HG03039 (cell line): ENCODE measurements around the gene CCDC7.
"Not testable (repeated sequence)": the region's sequence is repeated elsewhere in the genome, so short reads cannot be mapped to it uniquely, and the experiment has no call there.

Experiments
- ATAC-seq: cut with Tn5 transposase; IDR thresholded peaks from one replicate; pipeline ENCODE4 v1.9.1; 2021; ENCODE audit warnings: mild to moderate bottlenecking, moderate library complexity; ENCODE audit not compliant: unreplicated experiment

Gene CCDC7

DNA sequence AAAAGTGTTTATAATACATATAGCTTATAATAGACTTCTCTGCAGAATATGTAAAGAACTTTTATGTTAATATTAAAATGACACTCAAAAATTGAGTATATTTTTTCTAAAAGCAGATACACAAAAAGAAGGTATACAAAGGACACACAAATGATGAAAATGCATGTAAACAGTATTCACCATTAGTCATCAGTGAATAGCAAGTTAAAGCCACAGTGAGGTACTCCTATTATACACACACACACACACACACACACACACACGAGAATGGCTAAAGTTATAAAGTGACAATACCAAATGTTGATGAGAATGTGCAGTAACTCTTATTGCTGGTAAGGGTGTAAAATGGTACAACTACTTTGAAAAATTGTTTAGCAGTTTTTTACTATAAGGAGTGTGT, 419.2 kb downstream of the CCDC7 start:
- no peak for ATAC-seq

DNA sequence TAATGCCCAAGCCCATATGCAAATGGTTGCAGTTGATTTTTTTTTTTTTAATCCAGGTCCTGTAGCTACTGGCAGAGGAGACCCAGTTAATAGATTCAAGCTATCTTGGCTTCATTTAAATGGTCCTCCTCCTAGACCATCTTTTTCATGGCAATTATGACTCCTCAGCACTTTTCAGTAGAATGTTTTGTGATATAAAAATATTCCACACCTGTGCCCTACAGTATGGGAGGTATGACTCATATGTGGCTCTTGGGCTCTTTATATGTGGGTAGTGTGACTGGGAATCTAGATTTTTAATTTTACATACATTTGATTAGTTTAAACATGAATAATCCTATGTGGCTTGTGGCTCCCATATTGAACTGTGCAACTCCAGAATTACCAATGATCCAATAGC, 432.0 kb downstream of the CCDC7 start:
- no peak for ATAC-seq

DNA sequence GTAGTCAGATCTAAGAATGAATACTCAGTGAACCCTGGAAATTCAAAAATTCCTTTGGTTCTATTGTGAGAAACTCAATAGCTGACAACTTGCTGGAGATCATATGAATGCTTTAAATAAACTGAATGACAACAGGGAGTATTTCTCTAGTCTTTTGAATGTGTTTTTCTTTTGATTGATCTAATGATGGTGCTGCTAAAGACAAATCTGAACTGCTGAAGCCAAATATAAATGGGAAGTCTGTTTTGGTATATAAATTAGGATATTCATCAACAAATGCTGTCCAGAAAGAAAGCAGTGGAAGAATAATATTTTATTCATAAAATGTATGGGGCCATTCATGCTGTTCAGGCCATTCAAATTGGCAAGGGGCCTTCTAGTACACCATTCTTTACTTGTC, 432.7 kb downstream of the CCDC7 start:
- ATAC-seq: no peak

DNA sequence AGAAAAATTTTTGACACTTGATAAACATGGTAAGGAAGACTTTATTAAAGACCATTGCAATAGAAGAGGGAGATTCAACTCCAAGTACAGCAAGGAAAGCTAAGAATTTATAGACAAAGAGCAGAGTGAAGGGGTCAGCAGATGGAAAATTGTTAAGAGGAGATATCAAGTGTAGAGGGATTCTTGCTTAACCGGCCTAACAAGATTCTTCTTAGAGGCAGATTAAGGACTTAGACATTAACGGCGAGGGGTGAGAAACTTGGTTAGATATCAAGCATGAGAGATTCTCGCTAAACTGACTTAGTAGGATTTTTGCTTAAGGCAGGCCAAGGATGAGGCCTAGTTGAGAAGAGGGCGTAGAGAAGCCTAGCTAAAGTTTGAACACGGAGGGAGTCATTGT, 436.1 kb downstream of the CCDC7 start:
- no peak for ATAC-seq

DNA sequence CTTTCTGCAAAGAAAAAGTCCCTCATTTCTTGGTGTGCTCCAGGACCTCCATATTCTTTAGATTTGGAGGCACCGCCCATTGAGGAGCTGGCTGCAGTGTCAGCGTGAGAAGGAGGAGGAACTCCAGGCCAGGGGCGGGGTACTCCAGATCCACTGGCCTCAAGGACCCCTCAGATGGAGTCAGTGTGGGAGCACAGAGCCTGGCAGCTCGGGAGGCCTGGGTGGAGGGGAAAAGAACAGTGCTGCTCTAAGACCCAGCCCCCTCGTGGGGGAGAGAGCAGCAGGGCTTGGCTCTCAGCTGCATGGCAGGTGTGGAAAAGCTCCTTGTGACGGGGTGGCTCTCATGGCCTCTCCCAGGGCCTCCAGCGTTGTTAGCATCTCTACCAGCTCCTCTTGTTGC, 441.5 kb downstream of the CCDC7 start:
- ATAC-seq: no peak

DNA sequence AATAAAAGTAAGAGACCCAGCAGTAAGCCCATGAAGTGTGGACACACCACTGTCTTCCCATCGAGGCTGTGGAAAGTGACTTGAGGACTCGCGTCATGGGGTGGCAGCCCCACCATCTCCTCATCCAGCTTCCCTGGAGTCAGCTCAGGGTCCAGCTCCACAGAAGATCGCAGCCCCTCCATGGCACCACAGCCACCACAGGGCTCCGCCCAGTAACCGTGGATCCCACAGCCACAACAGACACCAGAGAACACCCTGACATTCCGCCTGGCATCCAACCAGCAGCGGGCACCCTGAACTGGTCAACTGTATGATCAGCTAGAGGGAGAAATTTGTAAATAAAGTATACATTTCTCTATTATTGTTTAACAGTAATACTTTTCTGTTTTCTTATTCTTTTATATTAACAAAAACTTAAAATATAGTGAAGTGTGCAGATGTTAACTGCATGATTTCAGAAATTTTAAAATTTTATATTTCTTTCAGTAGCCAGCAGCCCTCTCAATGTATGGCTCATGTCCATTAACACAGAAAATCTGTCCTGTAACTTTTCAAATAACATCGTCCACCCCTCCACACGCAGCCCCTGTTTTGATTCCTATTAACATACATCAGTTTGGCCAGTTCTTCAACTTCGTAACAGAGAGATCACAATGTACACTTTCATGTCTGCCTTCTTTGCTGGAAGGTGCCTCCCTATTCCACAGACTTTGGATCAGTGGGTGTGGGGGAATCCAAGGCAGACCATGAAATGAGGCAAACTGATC, 442.4 kb downstream of the CCDC7 start:
- no peak for ATAC-seq

DNA sequence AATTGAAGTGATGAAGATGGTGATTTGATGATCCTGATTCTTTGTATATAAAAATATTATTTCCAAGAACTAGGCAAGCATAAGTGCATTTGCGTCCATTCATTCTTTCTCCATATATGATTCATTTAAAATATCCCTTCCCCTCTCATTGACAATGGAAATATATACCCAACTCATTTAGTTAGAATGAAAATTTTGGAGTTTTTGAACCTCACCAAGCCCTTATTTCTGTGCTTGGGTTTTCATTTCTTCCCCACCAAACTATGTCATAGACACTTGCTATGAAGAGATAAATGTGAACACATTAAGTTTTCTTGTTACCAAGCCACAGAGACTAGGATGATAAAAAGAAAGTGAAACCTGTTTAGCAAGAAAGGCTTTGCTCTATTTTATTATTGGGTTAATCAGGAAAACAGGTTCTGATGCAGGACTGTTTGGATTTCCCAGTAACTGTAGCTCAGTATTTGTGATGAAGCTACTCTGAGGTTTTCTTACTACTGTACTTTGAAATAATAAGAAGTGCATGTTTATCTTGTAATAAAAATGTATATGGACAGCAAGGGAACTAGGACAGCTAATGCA, 443.8 kb downstream of the CCDC7 start:
- ATAC-seq: no peak

DNA sequence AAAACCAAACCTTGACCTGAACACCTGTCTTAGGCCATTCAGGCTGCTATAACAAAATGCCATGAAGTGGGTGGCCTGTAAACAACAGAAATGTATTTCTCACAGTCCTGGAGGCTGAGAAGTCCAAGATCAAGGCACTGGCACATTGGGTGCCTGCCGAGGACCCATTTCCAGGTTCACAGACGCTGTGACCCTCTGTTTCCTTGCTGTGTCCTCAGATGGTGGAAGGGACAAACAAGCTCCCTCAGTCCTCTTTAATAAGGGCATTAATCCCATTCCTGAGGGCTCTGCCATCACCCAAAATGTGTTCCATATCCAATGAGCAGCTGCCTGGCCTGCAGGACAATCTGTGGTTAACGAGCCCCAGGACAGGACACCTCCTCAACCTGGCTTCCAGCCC, 444.5 kb downstream of the CCDC7 start:
- no peak for ATAC-seq

DNA sequence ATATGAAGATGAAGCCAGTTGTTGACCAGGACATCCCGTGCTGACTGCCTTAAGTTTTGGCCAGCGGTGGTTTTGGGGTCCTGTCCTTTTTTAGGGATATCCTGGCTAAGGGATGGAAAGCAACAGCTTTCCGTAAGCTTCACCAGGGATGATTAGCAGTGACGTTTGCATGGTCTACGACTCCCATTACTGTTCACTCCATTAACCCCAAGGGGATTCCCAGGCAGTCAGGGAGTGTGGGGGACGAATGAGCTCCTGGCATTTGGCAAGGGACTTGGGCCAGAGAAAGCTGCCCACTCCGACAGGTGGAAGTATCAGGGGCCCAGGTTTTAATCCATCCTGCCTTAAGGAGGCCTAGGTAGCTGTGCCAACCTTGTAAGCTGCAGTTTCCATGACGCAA, 445.3 kb downstream of the CCDC7 start:
- no peak for ATAC-seq

DNA sequence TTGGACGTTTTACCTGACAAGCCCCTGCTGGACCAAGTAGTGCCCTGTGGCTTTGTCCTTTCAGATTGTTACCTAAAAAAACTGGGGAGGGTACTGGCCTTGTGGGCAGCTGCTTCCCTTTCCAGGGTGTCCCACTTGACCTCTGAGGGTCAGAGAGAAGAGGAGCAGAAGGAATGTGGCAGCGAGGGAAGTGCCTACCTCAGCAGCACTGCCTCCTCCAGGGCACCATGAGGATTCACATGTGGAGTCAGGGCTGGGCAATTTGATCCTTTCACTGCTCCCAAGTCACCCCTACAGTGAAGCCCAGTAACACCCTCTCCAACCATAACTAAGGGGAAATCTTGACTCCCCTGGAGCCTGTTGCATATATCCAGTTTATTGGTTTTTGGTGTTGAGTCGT, 447.5 kb downstream of the CCDC7 start:
- no peak for ATAC-seq

DNA sequence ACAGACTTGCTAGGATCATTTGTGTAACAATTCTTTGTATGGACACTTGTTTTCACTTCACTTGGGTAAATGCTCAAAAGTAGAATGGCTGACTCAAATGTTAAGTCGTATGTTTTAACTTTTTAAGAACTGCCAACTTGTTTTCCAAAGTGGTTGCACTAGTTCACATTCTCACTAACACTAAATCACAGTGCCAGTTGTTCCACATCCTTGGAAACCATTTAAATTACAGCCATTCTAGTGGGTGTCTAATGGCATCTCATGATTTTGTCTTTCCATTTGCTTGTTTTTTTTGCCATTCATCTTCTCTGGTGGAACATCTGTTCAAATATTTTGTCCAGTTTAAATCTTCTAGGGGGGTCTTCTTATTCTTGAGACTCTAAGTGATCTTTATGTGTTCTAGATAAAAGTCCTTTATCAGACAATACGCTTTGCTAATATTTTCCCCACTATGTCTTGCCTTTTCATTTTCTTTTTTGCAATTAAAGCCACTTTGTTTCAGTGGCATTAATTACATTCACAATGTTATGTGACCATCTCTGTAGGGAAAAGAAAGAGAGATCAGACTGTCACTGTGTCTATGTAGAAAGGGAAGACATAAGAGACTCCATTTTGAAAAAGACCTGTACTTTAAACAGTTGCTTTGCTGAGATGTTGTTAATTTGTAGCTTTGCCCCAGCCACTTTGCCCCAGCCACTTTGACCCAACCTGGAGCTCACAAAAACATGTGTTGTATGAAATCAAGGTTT, 448.1 kb downstream of the CCDC7 start:
- no peak for ATAC-seq

DNA sequence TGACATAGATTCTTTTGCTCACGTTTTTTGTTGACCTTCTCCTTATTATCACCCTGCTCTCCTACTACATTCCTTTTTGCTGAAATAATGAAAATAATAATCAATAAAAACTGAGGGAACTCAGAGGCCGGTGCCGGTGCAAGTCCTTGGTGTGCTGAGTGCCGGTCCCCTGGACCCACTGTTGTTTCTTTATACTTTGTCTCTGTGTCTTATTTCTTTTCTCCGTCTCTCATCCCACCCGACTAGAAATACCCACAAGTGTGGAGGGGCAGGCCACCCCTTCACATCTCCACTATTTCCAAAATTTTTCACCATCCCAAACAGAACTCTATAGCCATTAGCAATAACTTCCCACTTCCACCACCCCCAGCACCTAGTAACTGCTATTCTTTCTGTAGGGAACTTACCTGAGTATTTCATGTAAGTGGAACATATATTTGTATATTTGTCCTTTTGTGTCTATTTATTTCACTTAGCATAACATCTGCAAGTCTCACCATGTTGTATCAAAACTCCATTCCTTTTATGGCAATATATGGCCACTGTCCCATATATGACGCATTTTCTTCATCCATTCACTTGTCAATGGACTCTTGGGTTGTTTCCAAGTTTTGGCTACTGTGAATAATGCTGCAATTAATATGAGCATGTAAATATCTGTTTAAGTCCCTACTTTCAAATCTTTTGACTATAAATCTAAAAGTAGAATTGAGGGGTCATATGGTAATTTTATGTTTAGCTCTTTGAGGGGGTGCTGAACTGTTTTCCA, 449.4 kb downstream of the CCDC7 start:
- ATAC-seq: not testable (repeated sequence)

DNA sequence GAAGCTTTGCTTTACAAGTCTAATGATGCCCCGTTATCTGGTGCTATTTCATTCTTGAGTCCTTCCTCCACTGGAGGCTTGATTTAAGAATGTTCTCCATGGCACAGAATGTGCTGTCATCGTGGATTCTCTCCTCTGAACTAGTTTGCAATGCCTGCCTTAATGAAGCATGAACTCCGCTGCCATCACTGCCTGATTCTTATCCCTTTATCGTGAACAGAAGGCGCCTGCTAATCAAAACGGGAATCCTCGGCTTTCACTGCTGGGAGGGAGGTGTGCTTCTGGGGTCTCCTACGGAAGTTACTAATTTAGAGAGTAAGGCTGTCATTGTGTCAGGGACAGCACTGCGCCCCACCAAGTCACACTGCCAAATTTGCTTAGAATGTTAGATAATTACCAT, 455.9 kb downstream of the CCDC7 start:
- ATAC-seq: no peak

DNA sequence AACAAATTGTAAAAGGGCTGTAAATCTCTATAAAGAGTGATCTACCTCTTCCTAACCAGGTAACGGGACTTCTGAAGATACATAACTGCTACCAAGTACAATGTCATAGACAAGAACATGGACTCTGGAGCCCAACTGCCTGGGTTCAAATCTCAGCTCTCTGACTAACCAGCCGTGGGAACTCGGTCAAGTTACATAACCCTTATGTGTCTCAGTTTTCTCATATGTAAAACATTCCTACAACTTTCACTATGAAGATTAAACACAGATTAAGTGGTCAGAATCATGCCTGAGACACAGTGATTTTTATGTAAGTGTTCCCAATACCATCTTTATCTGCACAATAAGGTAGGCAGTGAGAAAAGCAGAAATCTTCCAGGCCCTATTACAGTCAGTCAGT, 459.5 kb downstream of the CCDC7 start:
- ATAC-seq: no peak

DNA sequence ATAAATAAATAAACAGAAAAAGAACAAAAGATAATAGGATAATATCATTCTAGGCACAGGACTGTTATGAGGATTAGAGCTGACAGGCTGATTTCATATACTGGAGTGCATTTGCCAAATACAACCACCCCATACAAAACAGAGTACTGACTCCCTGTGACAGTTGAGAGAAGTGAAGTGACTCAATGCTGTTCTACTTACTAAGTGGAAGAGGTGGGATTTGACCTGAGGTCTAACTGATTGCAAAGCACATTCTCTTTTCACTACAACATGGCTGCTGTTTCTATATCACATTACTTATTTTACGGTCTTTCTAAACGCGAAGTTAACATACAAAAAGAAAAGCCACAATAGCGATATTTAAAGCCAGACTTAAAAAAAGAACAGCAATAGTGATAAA, 460.7 kb downstream of the CCDC7 start:
- no peak for ATAC-seq

DNA sequence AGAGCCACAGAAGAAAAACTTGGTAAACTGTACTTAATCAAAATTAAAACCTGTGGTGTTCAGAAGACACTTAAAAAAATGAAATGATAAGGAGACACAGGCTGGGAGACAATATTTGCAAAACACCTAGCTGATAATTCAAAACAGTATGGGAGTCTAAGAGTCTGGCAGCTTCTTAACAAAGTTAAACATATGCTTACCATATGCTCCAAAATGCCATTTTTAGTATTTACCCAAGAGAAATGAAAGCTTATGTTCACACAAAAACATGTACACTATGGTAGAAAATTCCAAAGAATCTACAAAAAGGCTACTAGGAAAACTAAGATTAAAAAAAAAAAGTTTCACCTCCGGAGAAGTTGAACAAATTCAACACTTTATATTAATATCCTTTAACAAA, 463.5 kb downstream of the CCDC7 start:
- no peak for ATAC-seq

DNA sequence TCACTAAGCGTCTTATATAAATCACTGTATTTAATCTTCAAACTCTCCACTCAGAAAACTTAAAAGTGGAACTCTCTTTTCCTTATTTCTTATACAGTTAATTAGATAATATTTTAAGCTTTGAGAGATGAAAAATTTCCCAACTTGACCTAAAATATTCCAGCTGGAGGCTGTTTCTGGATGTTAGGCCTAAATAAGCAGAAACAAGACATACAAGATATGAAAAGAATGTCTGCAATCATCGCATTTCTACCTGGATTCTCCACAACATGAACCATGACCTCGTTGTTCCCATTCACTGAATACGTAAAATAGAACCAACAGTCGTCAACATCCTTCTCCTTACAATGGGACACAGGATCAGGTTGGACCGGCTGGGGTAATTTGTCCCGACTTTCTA, 464.0 kb downstream of the CCDC7 start:
- not testable (repeated sequence) for ATAC-seq

DNA sequence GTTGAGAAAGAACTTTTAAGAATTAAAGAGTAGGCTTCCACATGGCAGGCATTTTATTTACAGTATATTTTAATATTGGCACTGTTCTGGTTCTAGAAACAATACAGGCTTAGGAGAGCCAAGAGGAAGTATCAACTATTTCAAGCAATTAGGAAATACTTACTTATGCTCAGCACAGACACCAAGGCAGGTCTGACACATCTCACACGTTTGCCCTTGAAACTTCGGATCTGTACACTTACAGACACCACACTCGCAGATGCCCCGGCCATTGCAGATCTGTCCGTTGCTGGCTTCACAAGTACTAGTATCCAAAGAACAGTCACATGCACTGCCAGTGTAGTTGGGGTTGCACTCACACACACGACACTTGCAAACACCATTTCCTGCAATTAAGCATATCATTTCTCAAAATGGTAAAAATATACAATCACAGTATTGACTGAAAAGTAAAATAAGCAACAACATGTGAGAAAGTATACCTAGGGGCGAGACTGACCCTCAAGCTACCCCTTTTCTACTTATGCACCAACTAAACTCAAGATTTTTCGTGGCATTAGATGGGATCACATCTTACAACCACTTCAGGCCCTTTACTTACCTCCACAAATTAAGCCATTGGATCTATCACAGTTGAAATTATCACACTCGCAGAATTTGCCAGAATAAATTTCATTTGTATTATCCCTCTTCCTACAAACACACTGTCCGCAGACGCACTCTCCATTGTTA, 465.5 kb downstream of the CCDC7 start:
- no peak for ATAC-seq

DNA sequence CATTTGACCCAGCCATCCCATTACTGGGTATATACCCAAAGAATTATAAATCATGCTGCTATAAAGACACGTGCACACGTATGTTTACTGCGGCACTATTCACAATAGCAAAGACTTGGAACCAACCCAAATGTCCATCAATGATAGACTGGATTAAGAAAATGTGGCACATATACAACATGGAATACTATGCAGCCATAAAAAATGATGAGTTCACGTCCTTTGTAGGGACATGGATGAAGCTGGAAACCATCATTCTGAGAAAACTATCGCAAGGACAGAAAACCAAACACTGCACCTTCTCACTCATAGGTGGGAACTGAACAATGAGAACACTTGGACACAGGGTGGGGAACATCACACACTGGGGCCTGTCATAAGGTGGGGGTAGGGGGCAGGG, 471.9 kb downstream of the CCDC7 start:
- not testable (repeated sequence) for ATAC-seq

DNA sequence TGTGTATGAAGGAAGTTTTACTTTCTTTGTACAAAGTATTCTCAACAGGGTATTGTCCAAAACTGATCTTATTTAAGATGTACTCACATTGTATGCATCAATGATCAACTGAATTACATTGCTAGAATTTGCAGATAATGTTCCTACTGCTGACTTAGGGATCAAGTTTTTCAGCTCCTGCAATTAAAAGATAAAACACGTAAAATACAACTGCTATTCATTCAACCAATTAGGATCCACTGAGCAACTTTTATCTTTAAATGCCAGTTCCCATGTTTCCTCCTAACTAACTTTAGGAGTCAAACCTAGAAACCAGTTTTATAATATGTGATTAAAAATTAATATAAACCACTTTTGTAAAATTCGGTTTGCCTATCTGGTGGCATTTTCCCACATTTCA, 476.2 kb downstream of the CCDC7 start:
- no peak for ATAC-seq

DNA sequence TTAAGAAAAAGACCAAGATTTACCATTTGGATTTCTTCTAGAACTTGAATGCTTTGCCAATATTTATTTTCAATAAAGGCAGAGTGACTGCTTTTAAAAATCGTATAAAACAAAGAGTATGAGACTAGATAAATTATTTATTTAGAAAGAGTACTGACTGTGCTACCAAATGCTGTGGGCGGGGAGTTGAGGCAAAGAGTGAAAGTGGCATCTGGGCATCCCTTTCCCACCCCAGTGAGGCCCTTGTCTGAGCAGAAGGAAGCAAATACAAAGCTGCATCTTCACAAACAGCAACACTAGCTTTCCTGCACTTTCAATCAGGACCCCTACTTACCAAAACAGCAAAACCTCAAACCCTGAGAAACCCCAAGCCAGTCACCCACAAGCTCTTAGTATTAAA, 477.2 kb downstream of the CCDC7 start:
- no peak for ATAC-seq
